Ovary (tissue), 3 donors: ENCODE results near the gene SFT2D2.

Experiments used
- CTCF ChIP-seq, 3 donors: fragments of 450-650 bp in 2 of 3; fragments of 200-600 bp in 1 of 3; IDR thresholded peaks; one replicate each; pipeline versions ENCODE4 v1.5.1 to v1.8.0; 2016 to 2022; ENCODE audit warnings: antibody characterized with exemption in 3 of 3, mild to moderate bottlenecking in 1 of 3
- POLR2A ChIP-seq: fragments of 450-650 bp; IDR thresholded peaks from one replicate; pipeline ENCODE4 v1.6.1; 2017; ENCODE audit warnings: antibody characterized with exemption, mild to moderate bottlenecking, moderate library complexity
- donor health status: DM: no; HTN: no; CAD: no.

GRCh38 chr1:168187177-168187576 lies 38.6 kb upstream of the SFT2D2 start:
- no peak for TF ChIP-seq CTCF (IDR thresholded peaks at IDR 0.05)
- TF ChIP-seq POLR2A = no peak
